Measurements from ENCODE around the gene BAZ2A.

GRCh38 chr12:56628671-56629458, 1.3 kb downstream of the BAZ2A start:
- TF ChIP-seq CTCF (conservative IDR thresholded peaks at IDR 0.05 in 1 of 2, IDR thresholded peaks at IDR 0.05 in 1 of 2; ENCODE audit: extremely low read depth in 1 of 2, insufficient read depth in 1 of 2, low read depth in 1 of 2, low read length in 2 of 2) (no peak), EZH2 (IDR thresholded peaks at IDR 0.05; ENCODE audit: borderline replicate concordance, low read length) (no peak)

Measured in mammary epithelial cell (primary cell).